ENCODE measurements around the gene LCE1B.

LCE1B gene

DNA sequence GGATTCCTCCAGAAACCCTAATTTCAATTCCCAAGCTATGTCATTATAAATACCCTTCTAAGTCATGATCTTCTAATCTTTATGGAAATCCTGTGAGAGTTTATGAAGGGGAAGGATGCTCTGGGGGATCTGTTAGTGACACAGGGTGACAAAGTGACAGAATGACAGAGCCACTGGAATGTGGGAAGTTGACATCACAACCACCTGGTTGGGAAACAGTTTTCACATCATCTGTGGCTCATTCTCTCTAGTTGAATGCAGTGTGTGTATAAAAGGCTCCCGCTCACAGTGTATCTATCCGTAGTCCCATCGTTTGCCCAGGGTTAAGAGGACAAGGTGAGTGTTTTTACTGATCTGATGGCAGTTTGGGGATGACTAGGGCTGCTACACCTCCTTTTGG lies 47.9 kb downstream of the LCE1B start, which contains the start of gene LCE7A:
Gene LCE7A, plus strand, starts transcription at position 301 of the 400 bp plus-strand sequence. CDS start 702 bp downstream, outside the sequence.
- DNase-seq, result no peak
- intact Hi-C loops (cut with DNase I), result no loop called here

DNA sequence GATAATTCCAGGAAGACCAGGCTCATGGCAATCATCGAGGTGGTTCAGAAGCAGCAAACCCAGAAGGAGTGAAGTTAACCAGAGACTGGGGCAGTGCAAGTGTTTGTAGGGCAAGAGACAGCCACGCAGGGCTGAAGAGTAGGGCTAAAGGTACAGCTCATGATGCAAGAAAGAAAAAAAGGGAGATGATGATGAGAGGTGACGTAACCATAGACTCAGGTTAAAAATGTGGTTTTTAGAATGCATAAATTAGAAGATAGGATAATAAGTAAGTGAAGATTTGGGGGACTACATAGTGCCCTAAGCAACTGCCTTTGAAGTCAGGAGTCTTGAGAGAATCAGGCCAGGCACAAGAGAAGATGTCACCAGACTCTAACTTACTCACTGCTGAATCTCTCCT lies 48.4 kb downstream of the LCE1B start:
- intact Hi-C loops (cut with DNase I), result no loop called here
- DNase-seq, result no peak

DNA sequence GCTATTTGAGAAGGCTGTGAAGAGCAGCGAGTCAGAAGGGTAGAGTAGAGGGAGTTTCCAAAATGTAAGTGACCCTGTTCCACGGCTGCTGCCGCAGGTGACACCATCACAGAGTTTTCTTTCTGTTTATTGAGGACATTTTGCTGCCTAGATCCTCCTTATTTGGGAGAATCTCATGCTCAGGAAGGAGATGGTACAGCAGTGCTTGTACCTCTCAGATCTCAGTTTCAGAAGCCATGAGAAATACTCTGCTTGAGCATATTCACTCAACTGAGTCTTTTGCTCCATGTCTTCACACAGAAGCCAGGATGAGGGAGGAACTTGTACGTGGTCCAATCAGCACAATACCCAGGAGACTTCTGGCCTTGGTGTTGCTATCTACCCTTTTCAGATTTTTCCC lies 49.6 kb downstream of the LCE1B start:
- DNase-seq, result no peak
- intact Hi-C loops (cut with DNase I), result no loop called here
